GM12878 (cell line): ENCODE data around the gene PCED1A.

ENCODE experiments used
- CBFB ChIP-seq: IDR thresholded peaks from 2 replicates; pipeline ENCODE4 v1.6.1; 2016; ENCODE audit warnings: antibody characterized with exemption, low read depth
- CUX1 ChIP-seq: IDR thresholded peaks from 2 replicates; pipeline ENCODE4 v1.6.1; 2012; ENCODE audit warnings: improper control_type of control experiment, low read depth, low read length; ENCODE audit not compliant: insufficient replicate concordance
- POLR2AphosphoS2 ChIP-seq: IDR thresholded peaks from 2 replicates; pipeline ENCODE4 v1.6.1; 2011; ENCODE audit warnings: low read depth, mild to moderate bottlenecking, low read length, improper control_type of control experiment, moderate library complexity
- POLR2AphosphoS5 ChIP-seq: IDR thresholded peaks from 2 replicates; pipeline ENCODE4 v1.6.1; 2011; ENCODE audit warnings: mild to moderate bottlenecking, low read length, inconsistent platforms
- SIX5 ChIP-seq: IDR thresholded peaks from 2 replicates; pipeline ENCODE4 v1.6.1; 2011; ENCODE audit warnings: mild to moderate bottlenecking, low read depth, low read length, moderate library complexity; ENCODE audit not compliant: severe bottlenecking
- SUZ12 ChIP-seq: fragments of 200-600 bp; sonication (generic); IDR thresholded peaks from one replicate; pipeline ENCODE4 v1.6.1; 2018; ENCODE audit warnings: antibody characterized with exemption, mild to moderate bottlenecking; ENCODE audit not compliant: unreplicated experiment

GRCh38 chr20:2849529-2849928, 9.1 kb upstream of the PCED1A start:
- no peak for TF ChIP-seq CUX1
- no peak for TF ChIP-seq POLR2AphosphoS2
- no peak for TF ChIP-seq POLR2AphosphoS5
- TF ChIP-seq CBFB, result no peak
- no peak for TF ChIP-seq SUZ12
- no peak for TF ChIP-seq SIX5
